ENCODE measurements around the gene SBNO2. TPM values are rescaled to one million over a fixed set of nuclear protein-coding genes. Genes with fewer than 3 reads are reported as not detected.
"Not testable (repeated sequence)": the region's sequence is repeated elsewhere in the genome, so short reads cannot be mapped to it uniquely, and the experiment has no call there.

The SBNO2 gene
- total RNA-seq, 4 donors from 2014 or later = 26.4 to 71.0 (median 57.8) TPM

GRCh38 chr19:1211494-1212234 is 37.6 kb upstream of the SBNO2 start:
- Histone ChIP-seq H3K4me1 (peaks cover 0 to 88% (median 27%) of the 10 kb centered on the region in 4 donors), H3K36me3 (peaks cover 0 to 10% (median 0%) of the 10 kb centered on the region in 3 donors), H3K9me3 (no peaks in the 10 kb centered on the region), H3K4me3 (no peak overlapping the region), H3K27ac (no peak overlapping the region), H3K27me3 (no peaks in the 10 kb centered on the region)
- DNase-seq = no peak
- TF ChIP-seq CTCF (IDR thresholded peaks at IDR 0.05) (no peak), POLR2A (IDR thresholded peaks at IDR 0.05) (no peak)

DNA sequence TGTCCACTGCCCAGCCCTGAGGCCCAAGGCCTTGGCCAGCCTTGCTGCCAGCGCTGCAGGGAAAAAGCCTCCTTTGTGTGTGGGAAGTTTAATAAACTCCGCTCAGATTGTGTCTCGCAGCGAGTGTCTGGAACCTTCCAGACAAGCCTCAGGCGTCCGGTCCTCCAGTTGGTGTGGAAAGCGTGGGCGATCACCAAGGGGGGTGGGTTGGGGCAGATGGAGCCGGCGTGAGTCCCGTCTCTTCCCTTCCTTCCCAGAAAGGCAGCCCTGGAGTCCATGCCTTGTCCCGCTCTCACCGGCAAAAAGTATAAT is 36.1 kb upstream of the SBNO2 start:
- Histone ChIP-seq H3K9me3 (no peaks in the 10 kb centered on the region), H3K4me1 (peaks cover 0 to 78% (median 29%) of the 10 kb centered on the region in 4 donors), H3K27me3 (no peaks in the 10 kb centered on the region), H3K27ac (peak overlapping the region in 1 of 4 donors; percentile 93), H3K4me3 (no peak overlapping the region), H3K36me3 (peaks cover 0 to 10% (median 0%) of the 10 kb centered on the region in 3 donors)
- no peak for DNase-seq
- no peak for TF ChIP-seq POLR2A (IDR thresholded peaks at IDR 0.05)

DNA sequence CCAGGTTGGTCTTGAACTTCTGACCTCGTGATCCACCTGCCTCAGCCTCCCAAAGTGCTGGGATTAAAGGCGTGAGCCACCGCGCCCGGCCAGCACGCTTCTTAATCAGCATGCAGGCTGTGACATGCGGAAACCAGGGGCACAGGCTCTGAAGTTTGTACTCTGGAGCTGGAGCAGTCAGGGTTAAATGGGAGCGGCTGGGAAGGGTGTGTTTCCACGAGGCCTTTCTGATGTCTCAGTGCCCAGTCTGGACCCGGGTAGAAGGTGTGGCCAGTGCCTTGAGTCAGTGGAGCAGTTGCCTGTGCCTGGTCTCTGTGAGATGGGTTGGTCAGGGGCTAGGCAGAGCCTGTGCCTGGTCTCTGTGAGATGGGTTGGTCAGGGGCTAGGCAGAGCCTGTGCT is 34.8 kb upstream of the SBNO2 start:
- peak in 2 of 3 donors; percentile 87 to 92 for DNase-seq
- peak; percentile 67 to 77 for TF ChIP-seq POLR2A (IDR thresholded peaks at IDR 0.05)
- H3K9me3 ChIP-seq, H3K36me3 ChIP-seq, H3K27me3 ChIP-seq: not testable (repeated sequence)
- Histone ChIP-seq H3K4me3 (peak overlapping the region in 2 of 4 donors; percentile 16 to 37), H3K4me1 (peaks cover 0 to 76% (median 31%) of the 10 kb centered on the region in 4 donors), H3K27ac (peak overlapping the region in 3 of 4 donors; percentile 84 to 93 (median 90))

GRCh38 chr19:1206864-1207450 is 32.9 kb upstream of the SBNO2 start:
- H3K4me1 ChIP-seq = peaks cover 0 to 71% (median 31%) of the 10 kb centered on the region in 4 donors

GRCh38 chr19:1206150-1206863 is 32.2 kb upstream of the SBNO2 start:
- peaks cover 0 to 65% (median 31%) of the 10 kb centered on the region in 4 donors for H3K4me1 ChIP-seq
- H3K36me3 ChIP-seq = peaks cover 0 to 4% (median 0%) of the 10 kb centered on the region in 3 donors
- no peaks in the 10 kb centered on the region for H3K9me3 ChIP-seq
- H3K27ac ChIP-seq = peak overlapping the region; percentile 84 to 90 (median 85)
- no peak for TF ChIP-seq CTCF (IDR thresholded peaks at IDR 0.05)
- TF ChIP-seq POLR2A (IDR thresholded peaks at IDR 0.05) = no peak
- peak in 1 of 3 donors; percentile 60 for DNase-seq
- peak overlapping the region; percentile 54 to 88 (median 74) for H3K4me3 ChIP-seq
- no peaks in the 10 kb centered on the region for H3K27me3 ChIP-seq

More at GRCh38 chr19:1206864-1207450, 32.9 kb upstream of the SBNO2 start:
- Histone ChIP-seq H3K27me3 (no peaks in the 10 kb centered on the region), H3K9me3 (no peaks in the 10 kb centered on the region), H3K36me3 (peaks cover 0 to 10% (median 0%) of the 10 kb centered on the region in 3 donors), H3K4me3 (peak overlapping the region; percentile 54 to 88 (median 74)), H3K27ac (peak overlapping the region; percentile 84 to 90 (median 85))
- DNase-seq = peak; percentile 26 to 73 (median 72)
- TF ChIP-seq CTCF (IDR thresholded peaks at IDR 0.05) (no peak), POLR2A (IDR thresholded peaks at IDR 0.05) (no peak)

DNA sequence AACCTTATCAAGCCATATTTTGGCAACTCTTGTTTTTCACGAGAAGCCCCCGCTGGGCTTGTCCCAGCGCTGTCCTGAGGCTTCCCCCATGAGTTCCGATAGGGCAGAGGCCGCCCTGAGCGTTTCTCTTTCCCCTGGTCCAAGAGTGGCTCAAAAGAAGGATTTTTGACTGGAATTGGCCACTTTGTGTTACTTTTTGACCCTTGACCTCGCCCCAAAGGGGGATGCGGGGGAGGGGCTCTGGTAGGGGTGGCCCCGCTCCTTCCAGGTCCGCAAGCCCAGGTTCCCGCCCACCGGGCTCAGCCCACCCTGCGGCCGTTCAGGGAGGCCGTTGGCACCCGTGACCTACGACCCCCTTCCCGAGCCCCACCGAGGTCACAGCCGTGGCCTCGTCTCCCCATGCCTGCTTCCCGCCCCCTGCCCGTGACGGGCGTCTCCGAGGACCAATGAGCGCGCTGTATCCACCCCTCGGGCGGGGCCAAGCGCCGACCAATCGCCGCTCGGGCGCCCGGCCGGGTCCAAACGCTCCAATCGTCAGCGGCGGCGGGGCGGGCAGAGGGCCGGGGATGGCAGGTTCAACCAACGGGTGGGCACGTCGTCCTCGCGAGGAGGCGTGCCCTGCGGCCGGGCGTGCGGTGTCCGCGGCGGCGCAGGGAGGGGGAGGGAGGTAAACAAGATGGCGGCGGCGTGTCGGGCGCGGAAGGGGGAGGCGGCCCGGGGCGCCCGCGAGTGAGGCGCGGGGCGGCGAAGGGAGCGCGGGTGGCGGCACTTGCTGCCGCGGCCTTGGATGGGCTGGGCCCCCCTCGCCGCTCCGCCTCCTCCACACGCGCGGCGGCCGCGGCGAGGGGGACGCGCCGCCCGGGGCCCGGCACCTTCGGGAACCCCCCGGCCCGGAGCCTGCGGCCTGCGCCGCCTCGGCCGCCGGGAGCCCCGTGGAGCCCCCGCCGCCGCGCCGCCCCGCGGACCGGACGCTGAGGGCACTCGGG is 31.3 kb upstream of the SBNO2 start, which contains the start of gene STK11:
Gene STK11, plus strand, starts transcription at position 665 of the 986 bp plus-strand sequence. CDS start 1,136 bp downstream, outside the sequence.
- H3K36me3 ChIP-seq = peaks cover 0 to 3% (median 0%) of the 10 kb centered on the region in 3 donors
- no peaks in the 10 kb centered on the region for H3K9me3 ChIP-seq
- no peaks in the 10 kb centered on the region for H3K27me3 ChIP-seq
- peak; percentile 97 to 100 (median 99) for DNase-seq
- TF ChIP-seq POLR2A (IDR thresholded peaks at IDR 0.05) (peak; percentile 67 to 82), CTCF (IDR thresholded peaks at IDR 0.05) (no peak)
- peak within 1 kb of the TSS; percentile 84 to 90 (median 85) for H3K27ac ChIP-seq
- peaks cover 0 to 56% (median 31%) of the 10 kb centered on the region in 4 donors for H3K4me1 ChIP-seq
- peak within 1 kb of the TSS; percentile 54 to 88 (median 74) for H3K4me3 ChIP-seq

DNA sequence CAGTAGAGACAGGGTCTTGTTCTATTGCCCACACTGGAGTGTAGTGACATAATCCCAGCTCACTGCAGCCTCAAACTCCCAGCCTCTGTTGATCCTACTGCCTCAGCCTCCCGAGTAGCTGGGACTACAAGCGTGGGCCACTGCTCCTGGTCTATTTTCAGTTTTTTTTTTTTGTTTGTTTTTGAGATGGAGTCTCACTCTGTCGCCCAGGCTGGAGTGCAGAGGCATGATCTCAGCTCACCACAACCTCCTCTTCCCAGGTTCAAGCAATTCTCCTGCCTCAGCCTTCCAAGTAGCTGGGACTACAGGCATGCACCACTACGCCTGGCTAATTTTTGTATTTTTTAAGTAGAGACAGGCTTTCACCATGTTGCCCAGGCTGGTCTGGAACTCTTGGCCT is 26.5 kb upstream of the SBNO2 start:
- H3K4me3 ChIP-seq, H3K27ac ChIP-seq, DNase-seq, H3K9me3 ChIP-seq, H3K36me3 ChIP-seq, H3K27me3 ChIP-seq: not testable (repeated sequence)
- peaks cover 0 to 20% (median 10%) of the 10 kb centered on the region in 4 donors for H3K4me1 ChIP-seq

Data from Peyer's patch (tissue), 4 donors.